Stimulated activated CD8-positive, alpha-beta memory T cell treated with anti-CD3 and anti-CD28 coated beads, Interleukin-12 subunit alpha, Interleukin-12 subunit beta, amount 100 ng/mL, for 4 hours (primary cell): ENCODE results near the gene COX17.

Experiments
- DNase-seq: peaks from one replicate; pipeline ENCODE4 v3.0.0-alpha.2; 2020; ENCODE audit warnings: low read depth

Gene COX17

DNA sequence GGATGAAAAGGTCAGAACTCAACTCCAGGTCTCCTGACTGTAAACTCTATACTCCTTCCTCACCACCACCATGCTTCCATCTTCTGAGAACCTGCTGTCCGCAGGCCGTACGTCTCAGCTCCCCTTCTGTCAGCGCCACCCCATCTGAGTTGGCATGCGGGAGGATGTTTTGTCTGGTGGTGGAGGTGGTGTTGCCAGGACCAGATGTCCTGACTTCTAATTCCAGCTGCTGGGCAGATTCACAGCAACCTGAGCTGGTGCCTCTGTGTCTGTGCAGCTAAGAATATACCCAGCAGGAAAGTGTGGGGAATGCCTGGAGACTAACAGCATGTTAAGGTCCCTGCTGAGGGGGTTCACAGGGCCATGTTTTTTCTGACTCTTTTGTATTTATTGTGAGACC is 56.3 kb downstream of the COX17 start:
- DNase-seq = no peak
